Neural progenitor cell (in vitro differentiated cells): ENCODE data around the gene EXOC4.

ENCODE experiments used
- EZH2 ChIP-seq: fragments of 200-600 bp; sonication (generic); IDR thresholded peaks from 2 replicates; pipeline ENCODE4 v1.6.1; 2017; ENCODE audit warnings: antibody characterized with exemption, mild to moderate bottlenecking, moderate library complexity
- EZH2phosphoT487 ChIP-seq: fragments of 200-600 bp; sonication (generic); IDR thresholded peaks from 2 replicates; pipeline ENCODE4 v1.6.1; 2017; ENCODE audit warnings: antibody characterized with exemption
- TF ChIP-seq, protein P1 (sequence below): fragments of 200-600 bp; sonication (generic); IDR thresholded peaks from 2 replicates; pipeline ENCODE4 v1.5.1; 2017; ENCODE audit warnings: antibody characterized with exemption, mild to moderate bottlenecking

- TF ChIP-seq, protein P1, sequence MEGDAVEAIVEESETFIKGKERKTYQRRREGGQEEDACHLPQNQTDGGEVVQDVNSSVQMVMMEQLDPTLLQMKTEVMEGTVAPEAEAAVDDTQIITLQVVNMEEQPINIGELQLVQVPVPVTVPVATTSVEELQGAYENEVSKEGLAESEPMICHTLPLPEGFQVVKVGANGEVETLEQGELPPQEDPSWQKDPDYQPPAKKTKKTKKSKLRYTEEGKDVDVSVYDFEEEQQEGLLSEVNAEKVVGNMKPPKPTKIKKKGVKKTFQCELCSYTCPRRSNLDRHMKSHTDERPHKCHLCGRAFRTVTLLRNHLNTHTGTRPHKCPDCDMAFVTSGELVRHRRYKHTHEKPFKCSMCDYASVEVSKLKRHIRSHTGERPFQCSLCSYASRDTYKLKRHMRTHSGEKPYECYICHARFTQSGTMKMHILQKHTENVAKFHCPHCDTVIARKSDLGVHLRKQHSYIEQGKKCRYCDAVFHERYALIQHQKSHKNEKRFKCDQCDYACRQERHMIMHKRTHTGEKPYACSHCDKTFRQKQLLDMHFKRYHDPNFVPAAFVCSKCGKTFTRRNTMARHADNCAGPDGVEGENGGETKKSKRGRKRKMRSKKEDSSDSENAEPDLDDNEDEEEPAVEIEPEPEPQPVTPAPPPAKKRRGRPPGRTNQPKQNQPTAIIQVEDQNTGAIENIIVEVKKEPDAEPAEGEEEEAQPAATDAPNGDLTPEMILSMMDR, result no peak
- TF ChIP-seq EZH2, result no peak
- no peak for TF ChIP-seq EZH2phosphoT487
Observed at GRCh38 chr7:134114992-134115391, 862.1 kb downstream of the EXOC4 start.
